Measurements from ENCODE around the gene DENND1B.

DNA sequence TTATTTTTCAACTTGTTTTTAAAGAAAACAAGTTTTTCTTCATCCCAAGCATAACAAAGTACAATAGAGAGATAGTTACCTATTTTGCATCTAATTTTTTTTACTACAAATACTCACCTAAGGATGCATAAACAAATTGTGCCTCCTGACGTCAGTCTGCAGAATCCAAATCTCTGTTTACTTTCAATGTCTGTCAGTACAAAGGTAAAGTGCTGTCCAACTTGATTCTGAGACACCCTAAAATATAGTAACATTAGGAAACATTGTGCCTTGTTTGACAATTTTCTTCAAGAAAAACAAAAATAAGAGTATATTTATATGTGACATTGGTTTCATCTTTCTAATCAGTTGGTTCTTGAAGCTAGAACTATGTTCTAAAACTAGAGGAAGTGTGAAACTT lies 103.4 kb downstream of the DENND1B start:
- TF ChIP-seq, protein P1, sequence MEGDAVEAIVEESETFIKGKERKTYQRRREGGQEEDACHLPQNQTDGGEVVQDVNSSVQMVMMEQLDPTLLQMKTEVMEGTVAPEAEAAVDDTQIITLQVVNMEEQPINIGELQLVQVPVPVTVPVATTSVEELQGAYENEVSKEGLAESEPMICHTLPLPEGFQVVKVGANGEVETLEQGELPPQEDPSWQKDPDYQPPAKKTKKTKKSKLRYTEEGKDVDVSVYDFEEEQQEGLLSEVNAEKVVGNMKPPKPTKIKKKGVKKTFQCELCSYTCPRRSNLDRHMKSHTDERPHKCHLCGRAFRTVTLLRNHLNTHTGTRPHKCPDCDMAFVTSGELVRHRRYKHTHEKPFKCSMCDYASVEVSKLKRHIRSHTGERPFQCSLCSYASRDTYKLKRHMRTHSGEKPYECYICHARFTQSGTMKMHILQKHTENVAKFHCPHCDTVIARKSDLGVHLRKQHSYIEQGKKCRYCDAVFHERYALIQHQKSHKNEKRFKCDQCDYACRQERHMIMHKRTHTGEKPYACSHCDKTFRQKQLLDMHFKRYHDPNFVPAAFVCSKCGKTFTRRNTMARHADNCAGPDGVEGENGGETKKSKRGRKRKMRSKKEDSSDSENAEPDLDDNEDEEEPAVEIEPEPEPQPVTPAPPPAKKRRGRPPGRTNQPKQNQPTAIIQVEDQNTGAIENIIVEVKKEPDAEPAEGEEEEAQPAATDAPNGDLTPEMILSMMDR (IDR thresholded peaks at IDR 0.05), result no peak
- TF ChIP-seq POLR2A (IDR thresholded peaks at IDR 0.05), result no peak
